IgD-negative memory B cell (primary cell): ENCODE measurements around the gene LMF1. TPM values are rescaled to one million over a fixed set of nuclear protein-coding genes. Genes with fewer than 3 reads are reported as not detected.

Source experiments
- H3K27ac Mint-ChIP-seq, 3 donors: one replicate each; pipeline ENCODE4 v1.8.0; 2020 to 2022; ENCODE audit warnings: mild to moderate bottlenecking in 3 of 3, mixed read lengths in 3 of 3, moderate library complexity in 1 of 3
- H3K27me3 Mint-ChIP-seq: one replicate; pipeline ENCODE4 v1.8.0; 2021; ENCODE audit warnings: mixed read lengths
- H3K36me3 Mint-ChIP-seq: one replicate; pipeline ENCODE4 v1.8.0; 2020; ENCODE audit warnings: mild to moderate bottlenecking, mixed read lengths
- H3K4me1 Mint-ChIP-seq, 3 donors: one replicate each; pipeline ENCODE4 v1.8.0; 2020 to 2022; ENCODE audit warnings: mixed read lengths in 3 of 3, mild to moderate bottlenecking in 1 of 3
- H3K4me3 Mint-ChIP-seq, 4 donors: one replicate each; pipeline ENCODE4 v1.8.0; 2020 to 2022; ENCODE audit warnings: mild to moderate bottlenecking in 4 of 4, mixed read lengths in 4 of 4, moderate library complexity in 3 of 4
- H3K9me3 Mint-ChIP-seq, 3 donors: one replicate each; pipeline ENCODE4 v1.8.0; 2020 to 2021; ENCODE audit warnings: mixed read lengths in 3 of 3, mild to moderate bottlenecking in 1 of 3
- polyA plus RNA-seq: library from polyadenylated mRNA; unstranded; fragments of 300-500 nt; fragmentation: Illumina TruSeq; gene quantifications from one replicate; pipeline ENCODE4 v1.2.3, GENCODE V29; 2021

The LMF1 gene
- polyA plus RNA-seq, 1 donor from 2014 or later, result 16.1 TPM

DNA sequence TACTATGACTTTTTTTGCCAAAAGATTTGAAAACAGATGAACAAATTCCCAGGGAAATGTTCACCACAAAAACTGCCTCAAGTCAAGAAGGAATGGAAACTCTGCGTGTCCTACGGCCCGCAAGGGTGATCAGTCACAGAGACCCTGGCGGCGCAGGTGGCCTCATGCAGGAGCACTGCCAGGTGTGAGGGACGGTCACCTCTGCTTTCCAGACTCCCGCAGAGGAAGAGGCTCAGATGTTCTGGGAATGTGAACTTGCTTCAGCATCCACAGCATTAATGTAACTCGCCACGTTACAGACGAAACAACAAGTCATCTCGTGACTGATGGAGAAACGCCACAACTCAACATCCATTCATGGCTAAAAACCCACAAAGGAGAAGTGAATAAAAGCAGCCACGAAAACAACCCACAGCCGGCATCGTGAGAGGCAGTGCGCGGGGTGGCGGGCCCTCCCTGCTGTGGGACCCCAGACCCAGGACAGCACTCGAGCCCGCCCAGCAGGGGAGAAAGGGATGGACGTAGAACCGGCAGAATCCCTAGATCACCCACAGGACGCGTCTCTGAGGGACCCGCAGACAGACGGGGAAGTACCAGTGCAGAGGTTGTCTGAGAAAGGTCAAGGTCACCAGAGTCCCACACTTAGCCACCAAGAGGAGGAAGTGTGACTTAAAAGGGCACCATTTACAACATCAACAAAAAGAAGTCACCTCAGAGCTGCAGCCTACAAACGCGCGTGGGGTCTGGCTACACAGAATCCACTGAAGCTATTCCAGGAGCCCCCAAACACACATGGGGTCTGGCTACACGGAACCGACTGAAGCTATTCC, 93.3 kb downstream of the LMF1 start:
- Mint-ChIP-seq H3K27me3 (peaks cover 2% of the 10 kb centered on the region), H3K36me3 (peaks cover 6% of the 10 kb centered on the region), H3K4me3 (peak overlapping the region in 3 of 4 donors; percentile 18 to 67 (median 66)), H3K27ac (peak overlapping the region; percentile 27 to 69 (median 39)), H3K4me1 (peaks cover 4 to 8% (median 5%) of the 10 kb centered on the region in 3 donors), H3K9me3 (no peaks in the 10 kb centered on the region)

DNA sequence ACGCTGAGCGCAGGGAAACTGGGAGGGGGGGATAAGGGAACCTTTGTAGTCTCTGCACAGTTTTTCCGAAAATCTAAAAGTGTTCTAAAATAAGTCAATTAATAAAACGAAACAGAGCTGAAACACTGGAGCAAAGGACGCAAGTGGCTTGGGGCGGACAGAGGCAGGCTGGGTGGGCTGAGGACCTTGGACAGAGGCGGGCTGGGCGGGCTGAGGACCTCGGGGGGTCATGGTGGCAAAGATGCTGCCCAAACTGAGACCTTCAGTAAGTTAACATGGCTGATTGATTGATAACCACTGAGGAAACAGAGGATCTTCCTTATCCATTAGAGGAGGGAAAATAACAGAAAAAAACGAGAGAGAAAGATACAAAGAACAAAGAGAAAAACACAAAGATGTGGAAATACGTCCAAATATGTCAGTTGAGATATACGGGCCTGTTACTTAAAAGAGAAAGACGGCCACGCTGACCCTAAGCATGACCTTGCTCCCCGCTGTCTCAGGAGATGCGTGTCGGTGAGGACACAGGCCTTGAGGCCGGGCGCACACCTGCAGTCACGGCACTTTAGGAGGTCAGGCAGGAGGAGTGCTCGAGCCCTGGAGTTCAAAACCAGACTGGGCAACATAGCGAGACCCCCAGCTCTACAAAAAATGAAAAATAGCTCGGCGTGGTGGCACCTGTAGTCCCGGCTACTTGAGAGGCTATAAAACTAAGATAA, 94.1 kb downstream of the LMF1 start:
- Mint-ChIP-seq H3K4me3 (peak overlapping the region in 1 of 4 donors; percentile 63), H3K36me3 (peaks cover 5% of the 10 kb centered on the region), H3K27ac (no peak overlapping the region), H3K9me3 (no peaks in the 10 kb centered on the region), H3K4me1 (peaks cover 4 to 8% (median 5%) of the 10 kb centered on the region in 3 donors), H3K27me3 (peaks cover 2% of the 10 kb centered on the region)

DNA sequence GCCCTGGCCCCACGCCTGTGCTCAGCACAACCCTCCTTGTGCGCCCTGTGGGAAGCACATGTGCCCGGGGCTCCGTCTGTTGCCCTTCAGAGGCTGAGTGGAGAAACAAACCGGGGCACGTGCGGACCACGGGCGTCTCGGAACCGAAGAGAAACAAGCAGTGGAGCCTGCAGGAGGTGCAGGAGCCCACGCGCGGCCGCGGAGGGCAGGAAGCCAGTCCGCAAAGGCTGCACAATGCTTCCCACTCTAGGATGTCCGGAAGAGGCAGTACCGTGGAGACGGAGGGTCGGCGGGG, 94.8 kb downstream of the LMF1 start:
- Mint-ChIP-seq H3K9me3 (no peaks in the 10 kb centered on the region), H3K36me3 (peaks cover 6% of the 10 kb centered on the region), H3K27ac (no peak overlapping the region), H3K27me3 (peaks cover 2% of the 10 kb centered on the region), H3K4me1 (peaks cover 4 to 8% (median 5%) of the 10 kb centered on the region in 3 donors), H3K4me3 (no peak overlapping the region)

DNA sequence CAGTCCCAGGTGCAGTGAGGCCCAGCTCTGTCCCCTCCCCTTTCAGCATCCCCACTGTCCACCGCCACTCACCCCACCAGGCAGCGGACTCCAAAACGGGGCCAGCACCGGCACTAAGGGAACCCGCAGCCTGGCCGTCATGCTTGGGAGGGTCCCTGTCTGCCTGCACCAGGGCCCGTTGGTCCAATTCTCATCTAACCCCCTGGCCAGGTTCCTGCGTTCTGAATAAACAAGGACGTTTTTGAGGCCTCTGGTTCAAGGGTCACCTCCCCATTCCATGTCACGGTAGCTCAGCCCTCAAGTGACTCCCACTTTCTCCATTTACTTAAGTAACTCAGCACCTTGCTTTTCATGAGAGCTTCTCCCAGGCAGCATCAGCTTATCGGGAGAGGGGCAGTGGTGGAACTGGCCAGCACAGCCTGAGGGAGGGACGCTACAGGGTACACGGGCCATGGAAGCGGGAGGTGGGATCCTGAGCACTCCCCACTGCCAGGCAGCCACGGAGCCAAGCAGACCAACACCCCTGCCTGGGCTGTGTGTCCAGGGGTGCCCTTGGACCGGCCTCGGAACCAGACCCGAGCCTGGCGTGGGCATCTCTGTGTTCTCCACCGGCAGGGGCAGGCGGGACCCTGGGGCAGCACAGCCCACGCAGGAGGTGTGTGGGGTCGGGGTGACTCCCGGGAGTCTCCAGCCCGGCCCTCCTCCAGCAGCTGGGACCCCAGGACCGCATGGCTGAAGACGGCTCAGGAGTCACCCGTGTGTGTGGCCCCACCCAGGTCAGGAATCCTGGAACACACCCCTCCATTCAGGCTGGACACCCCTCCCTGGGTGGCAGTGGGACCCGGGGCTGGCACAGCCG, 95.4 kb downstream of the LMF1 start:
- Mint-ChIP-seq H3K27me3 (peaks cover 2% of the 10 kb centered on the region), H3K4me3 (no peak overlapping the region)

DNA sequence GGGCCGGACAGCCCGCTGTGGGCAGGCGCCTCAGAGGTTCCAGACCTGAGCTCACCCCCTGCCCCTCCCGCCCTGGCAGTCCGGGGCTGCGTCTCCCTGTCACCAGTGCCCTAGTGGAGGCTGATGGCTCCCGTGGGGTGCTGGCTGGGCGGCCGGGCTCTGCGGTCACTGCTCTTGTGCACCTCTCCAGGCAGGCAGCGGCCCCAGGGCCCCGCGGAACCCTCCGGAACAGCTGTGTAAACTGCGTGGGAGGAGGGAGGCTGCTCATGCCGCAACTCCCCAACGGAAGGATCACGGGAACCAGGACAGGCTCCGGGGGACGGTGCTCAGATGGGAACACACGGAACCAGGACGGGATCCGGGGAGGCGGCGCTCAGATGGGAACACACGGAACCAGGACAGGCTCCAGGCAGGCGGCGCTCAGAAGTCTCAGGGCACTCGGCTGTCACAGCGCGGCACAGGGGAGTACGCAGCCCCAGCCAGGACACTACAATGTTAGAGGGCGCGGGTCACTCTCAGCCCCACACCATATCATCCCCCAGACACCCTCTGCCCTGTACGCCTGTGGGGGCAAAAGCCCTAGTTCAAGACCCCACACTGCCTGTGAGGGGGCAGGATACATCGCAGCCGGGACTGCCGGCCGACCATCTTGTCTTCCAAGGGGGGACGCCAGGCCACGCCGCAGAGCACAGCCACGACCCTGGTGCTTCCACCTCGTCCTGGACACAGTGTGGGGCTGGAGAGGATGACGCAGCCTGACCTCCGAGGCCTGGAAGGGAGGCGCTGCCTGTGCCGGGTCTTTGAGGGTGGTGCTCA, 96.2 kb downstream of the LMF1 start:
- Mint-ChIP-seq H3K4me3 (no peak overlapping the region), H3K36me3 (peaks cover 6% of the 10 kb centered on the region), H3K9me3 (no peaks in the 10 kb centered on the region), H3K27ac (no peak overlapping the region), H3K4me1 (peaks cover 4 to 8% (median 5%) of the 10 kb centered on the region in 3 donors), H3K27me3 (peaks cover 2% of the 10 kb centered on the region)

More for the DNA sequence above, 95.4 kb downstream of the LMF1 start:
- peaks cover 4 to 8% (median 5%) of the 10 kb centered on the region in 3 donors for H3K4me1 Mint-ChIP-seq
- no peaks in the 10 kb centered on the region for H3K9me3 Mint-ChIP-seq
- peaks cover 6% of the 10 kb centered on the region for H3K36me3 Mint-ChIP-seq
- H3K27ac Mint-ChIP-seq, result no peak overlapping the region

DNA sequence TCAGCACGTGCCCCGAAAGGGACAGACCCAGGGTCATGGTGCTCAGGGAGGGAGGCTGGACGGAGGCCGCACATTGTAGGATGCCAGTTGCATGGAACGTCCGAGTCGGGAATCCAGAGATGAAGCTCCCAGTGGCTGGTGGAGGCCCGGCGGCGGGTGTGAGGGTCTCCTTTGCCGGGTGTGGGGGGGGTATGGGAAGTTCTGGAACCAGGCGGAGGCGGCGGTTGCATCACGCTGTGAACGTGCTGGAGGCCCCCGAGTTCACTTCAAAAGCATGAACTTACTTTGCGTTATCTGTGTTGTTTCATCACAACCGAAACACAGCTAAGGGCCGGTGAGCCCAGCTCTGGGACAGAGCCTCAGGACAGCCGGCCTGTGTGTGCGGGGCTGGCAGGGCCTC, 96.9 kb downstream of the LMF1 start:
- H3K36me3 Mint-ChIP-seq, result peaks cover 6% of the 10 kb centered on the region
- H3K27me3 Mint-ChIP-seq, result peaks cover 2% of the 10 kb centered on the region
- no peak overlapping the region for H3K27ac Mint-ChIP-seq
- no peaks in the 10 kb centered on the region for H3K9me3 Mint-ChIP-seq
- no peak overlapping the region for H3K4me3 Mint-ChIP-seq
- peaks cover 4 to 8% (median 5%) of the 10 kb centered on the region in 3 donors for H3K4me1 Mint-ChIP-seq

DNA sequence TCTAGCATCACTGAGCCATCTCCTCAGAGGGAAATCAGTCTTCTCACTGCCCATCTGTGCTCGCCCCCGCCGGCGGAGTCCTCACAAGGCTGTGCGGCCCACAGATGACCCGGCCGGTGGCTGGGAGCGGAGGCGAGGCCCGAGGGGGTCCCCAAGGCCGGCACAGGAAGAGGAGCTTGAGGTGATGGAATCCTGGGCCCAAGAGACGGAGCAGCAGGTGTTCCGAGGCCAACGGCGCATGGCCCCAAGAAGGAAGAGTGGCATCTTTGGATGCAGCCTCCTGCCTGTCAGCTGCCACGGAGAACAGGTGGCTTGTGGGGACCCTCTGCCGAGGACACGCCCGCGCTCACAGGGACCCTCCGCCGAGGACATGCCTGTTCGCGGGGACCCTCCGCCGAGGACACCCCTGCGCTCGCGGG, 97.5 kb downstream of the LMF1 start:
- Mint-ChIP-seq H3K27me3 (peaks cover 2% of the 10 kb centered on the region), H3K4me1 (peaks cover 4 to 8% (median 5%) of the 10 kb centered on the region in 3 donors), H3K9me3 (no peaks in the 10 kb centered on the region), H3K27ac (no peak overlapping the region), H3K36me3 (peaks cover 6% of the 10 kb centered on the region), H3K4me3 (no peak overlapping the region)

DNA sequence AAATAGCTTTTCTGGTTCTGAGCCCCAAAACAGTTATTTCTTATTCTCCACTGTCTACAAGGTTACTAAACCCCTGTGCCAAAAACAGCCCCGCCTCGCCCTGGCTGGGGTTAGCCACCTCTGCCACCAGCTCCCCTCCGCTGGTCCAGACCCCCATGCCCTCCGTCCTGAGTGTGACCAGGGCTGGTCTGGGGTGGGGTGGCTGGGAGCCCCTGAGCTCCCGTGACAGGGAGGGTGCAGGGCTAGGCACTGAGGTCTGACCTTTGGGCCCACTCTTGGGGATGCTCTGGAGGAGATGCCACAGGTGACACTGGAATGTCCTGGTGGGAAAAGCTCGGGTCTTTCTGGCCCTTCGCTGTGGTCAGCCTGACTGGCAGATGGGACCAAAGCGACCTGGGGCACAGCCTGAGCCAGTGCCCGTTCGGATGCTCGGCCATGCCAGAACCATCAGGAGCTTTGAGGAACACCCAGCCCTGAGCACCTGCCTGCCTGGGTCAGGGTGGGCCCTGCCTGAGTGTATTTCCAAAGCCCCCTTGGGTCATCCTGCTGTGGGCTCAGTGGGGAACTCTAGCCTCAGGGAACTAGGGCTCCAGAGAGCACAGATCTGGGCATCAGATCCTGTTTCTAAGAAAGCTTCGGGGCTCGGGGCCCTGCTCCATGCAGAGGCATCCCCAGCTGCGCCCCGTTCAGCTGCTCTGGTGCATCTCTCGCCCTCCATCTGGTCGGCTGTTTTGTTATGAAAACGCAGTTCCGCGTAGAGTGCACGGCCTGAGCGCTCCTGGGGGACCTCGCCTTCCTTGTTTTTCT, 98.1 kb downstream of the LMF1 start:
- H3K9me3 Mint-ChIP-seq, result no peaks in the 10 kb centered on the region
- H3K36me3 Mint-ChIP-seq, result peaks cover 6% of the 10 kb centered on the region
- peaks cover 3 to 6% (median 3%) of the 10 kb centered on the region in 3 donors for H3K4me1 Mint-ChIP-seq
- H3K27ac Mint-ChIP-seq, result no peak overlapping the region
- H3K27me3 Mint-ChIP-seq, result peaks cover 2% of the 10 kb centered on the region
- H3K4me3 Mint-ChIP-seq, result no peak overlapping the region

DNA sequence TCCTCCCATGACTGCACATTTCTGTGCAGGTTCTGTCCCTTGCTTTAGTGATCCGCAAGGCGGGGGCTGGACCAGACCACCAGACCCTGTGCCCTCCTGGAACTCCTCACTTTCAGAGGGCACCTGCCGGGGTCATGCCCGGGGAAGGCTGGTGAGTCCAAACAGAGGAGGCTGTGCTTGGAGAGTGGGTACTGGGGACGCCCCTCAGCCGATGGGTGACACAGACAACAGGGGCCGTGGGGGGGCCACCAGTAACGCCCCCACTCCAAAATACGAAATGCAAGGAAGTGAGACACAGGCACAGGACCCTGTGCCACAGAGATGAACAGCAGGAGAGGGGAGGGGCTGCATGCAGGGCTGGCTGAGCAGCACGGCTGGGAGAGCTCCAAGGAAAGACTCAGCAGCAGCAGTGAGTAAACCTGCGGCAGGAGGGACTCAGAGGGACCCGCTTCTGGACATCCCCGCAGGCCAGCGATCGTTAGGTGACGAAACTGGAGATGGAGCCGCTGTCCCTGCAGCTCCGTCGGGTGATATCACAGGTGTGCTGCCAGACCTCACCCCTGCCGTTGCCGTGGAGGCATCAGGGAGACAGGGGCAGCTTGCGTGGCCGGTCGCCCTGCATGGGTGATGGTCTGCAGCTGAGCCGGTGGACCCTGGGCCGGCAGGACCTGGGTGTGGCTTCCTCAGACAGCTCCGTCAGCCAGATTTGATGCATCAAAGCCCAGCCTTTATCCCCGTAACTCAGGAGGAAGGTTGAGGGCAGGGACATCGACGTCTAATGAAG, 99.0 kb downstream of the LMF1 start:
- H3K9me3 Mint-ChIP-seq, result no peaks in the 10 kb centered on the region
- peaks cover 2% of the 10 kb centered on the region for H3K27me3 Mint-ChIP-seq
- peaks cover 6% of the 10 kb centered on the region for H3K36me3 Mint-ChIP-seq
- H3K27ac Mint-ChIP-seq, result no peak overlapping the region
- peak overlapping the region in 1 of 4 donors; percentile 70 for H3K4me3 Mint-ChIP-seq
- no peaks in the 10 kb centered on the region for H3K4me1 Mint-ChIP-seq

DNA sequence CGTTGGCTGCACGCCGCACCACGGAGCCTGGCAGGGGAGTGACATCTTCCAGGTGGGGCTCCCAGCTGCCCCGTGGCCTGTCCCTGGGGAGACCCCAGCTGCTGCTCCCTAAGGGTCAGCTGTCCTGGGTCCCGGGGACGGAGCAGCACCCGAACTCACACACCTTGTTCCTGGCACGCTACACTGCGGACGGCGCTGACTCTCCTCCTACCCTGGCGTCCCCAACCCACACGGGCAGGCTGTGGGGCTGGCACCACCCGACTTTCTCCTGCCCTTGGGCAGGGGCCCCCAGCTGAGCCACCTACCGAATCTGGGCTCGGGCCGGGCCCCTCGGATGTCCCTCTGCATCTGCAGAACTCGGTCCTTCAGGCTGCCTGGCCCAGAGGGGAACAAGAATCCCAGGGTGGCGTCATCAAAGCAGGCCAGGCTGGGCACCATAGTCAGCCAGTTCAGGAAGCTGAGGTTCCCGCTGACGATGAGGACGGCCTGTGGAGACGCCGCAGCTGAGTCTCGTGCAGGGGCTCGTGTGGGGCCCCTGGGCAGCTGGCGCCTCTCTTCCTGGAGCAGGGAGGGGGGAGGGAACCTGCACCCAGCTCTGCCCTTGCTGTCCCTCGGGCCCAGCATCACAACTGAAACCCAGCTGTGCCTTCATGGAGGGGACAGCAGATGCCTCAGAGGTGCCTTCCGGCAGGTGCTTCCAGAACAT, 99.8 kb downstream of the LMF1 start:
- Mint-ChIP-seq H3K9me3 (no peaks in the 10 kb centered on the region), H3K4me3 (no peak overlapping the region), H3K27me3 (peaks cover 2% of the 10 kb centered on the region), H3K4me1 (no peaks in the 10 kb centered on the region), H3K27ac (no peak overlapping the region), H3K36me3 (peaks cover 8% of the 10 kb centered on the region)

DNA sequence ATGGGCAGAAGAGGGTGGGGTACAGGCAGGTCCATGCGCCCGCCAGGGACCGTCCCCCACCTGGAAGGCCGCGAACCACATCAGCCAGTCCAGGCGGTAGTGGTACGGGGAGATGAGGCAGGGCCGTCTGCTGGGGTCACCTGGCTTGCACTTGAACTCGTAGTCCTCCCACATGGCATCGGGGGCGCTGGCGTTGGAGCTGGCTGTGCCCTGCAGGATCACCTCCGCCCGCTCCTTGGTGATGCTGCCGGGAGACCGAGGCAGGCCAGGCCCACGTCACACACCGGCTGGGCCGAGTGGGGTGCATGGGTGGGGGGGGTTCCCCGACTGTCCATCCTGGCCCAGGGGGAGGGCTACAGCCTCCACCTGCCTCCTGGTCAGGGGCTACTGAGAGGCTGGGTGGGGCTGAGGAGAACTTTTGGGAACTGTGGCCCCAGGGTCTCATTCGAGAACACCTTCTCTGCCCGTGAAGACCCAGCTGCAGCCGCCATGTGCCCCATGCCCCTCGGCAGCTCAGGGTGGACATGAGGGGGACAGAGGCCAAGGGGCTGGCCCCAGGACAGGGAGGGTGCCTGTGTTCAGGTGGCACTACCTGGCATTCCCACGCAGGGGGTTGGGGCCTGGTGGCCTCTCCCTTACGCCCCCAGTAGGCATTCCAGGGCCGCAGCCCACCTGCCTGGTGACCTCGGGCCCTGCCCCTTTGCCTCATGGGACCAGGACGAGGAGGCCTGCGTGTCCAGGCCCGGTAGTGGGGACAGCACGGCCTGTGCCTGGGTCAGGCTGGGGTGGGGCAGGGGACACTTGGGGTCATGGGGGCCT, 100.8 kb downstream of the LMF1 start:
- peaks cover 10% of the 10 kb centered on the region for H3K36me3 Mint-ChIP-seq
- H3K4me3 Mint-ChIP-seq, result no peak overlapping the region
- no peaks in the 10 kb centered on the region for H3K4me1 Mint-ChIP-seq
- no peaks in the 10 kb centered on the region for H3K9me3 Mint-ChIP-seq
- no peak overlapping the region for H3K27ac Mint-ChIP-seq
- H3K27me3 Mint-ChIP-seq, result peaks cover 2% of the 10 kb centered on the region
